Activated CD8-positive, alpha-beta memory T cell treated with anti-CD3 and anti-CD28 coated beads for 24 hours (primary cell): ENCODE data around the gene MYO18B.

Source experiments
- DNase-seq: peaks from one replicate; pipeline ENCODE4 v3.0.0-alpha.2; 2020

Gene MYO18B

GRCh38 chr22:25749420-25750169 is 7.6 kb downstream of the MYO18B start:
- no peak for DNase-seq

DNA sequence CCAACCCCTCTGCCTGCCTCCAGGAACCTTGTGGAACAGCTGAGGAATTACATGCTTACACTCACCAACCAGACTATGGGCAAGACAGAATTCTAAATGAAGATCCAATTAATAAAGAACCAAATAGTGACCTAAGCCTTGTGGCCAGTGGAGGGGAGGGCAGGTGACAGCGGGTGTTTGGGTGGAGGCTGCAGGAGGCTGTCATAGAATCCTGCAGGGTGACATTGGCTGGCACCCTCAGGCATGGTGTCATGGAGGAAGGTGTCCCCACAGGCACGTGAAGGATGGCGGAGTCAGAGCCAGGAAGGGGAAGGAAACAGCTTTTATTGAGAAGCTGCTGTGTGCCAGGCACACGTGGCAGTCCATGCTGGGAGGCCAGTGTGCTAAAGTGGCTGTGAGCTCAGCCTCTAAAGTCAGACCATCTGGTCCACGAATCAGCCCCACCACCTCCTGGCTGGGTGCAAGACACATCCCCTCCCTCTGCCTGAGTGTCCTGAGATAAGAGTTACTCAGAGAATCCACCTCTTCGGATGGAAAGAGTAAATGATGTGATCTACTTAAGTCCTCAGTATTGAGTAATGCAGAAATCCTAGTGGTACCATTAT is 8.7 kb downstream of the MYO18B start:
- DNase-seq: no peak

- DNase-seq: no peak
These were observed 9.2 kb downstream of the MYO18B start for GRCh38 chr22:25751174-25751581.

DNA sequence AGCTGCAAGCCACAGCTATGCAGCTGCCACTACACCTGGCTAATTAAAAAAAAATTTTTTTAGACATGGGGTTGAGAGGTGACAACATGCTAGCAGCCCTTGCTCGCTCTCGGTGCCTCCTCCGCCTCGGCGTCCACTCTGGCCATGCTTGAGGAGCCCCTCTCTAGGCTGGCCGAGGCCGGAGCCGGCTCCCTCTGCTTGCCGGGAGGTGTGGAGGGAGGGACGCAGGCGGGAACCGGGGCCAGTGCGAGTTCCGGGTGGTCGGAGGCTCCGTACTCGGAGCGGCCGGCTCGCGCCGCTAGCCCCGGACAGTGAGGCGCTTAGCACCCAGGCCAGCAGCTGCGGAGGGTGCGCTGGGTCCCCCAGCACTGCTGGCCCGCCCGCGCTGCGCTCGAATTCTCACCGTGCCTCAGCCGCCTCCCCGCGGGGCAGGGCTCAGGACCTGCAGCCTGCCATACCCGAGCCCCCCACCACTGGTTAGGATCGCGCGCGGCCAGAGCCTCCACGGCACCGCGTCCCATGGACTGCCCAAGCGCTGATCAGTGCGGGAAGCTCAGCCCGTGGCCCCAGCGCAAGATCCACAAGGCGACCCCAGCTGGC is 10.7 kb downstream of the MYO18B start:
- DNase-seq: no peak

- DNase-seq: no peak
These were observed 11.3 kb downstream of the MYO18B start for GRCh38 chr22:25753252-25753651.

GRCh38 chr22:25754527-25755202 is 12.7 kb downstream of the MYO18B start:
- DNase-seq: no peak

GRCh38 chr22:25757686-25758085 is 15.7 kb downstream of the MYO18B start:
- DNase-seq: no peak

DNA sequence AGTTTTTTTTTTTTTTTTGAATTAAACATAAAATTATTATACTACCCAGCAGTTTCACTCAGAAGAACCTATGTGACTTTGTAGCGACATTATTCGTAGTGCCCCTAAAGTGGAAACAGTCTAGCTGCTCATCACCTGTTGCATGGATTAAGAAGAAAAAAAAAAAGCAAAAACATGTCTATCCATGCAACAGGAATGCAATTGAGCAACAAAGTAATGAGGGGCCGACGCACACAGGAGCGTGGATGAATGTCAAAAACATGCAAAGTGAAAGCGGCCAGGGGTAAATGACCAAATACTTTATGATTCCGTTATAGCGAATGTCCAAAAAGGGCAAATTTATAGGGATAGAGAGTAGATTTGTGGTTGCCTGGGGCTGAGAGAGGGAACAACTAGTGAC is 16.3 kb downstream of the MYO18B start:
- no peak for DNase-seq

- no peak for DNase-seq
These were observed 17.8 kb downstream of the MYO18B start for GRCh38 chr22:25759825-25760231.

DNA sequence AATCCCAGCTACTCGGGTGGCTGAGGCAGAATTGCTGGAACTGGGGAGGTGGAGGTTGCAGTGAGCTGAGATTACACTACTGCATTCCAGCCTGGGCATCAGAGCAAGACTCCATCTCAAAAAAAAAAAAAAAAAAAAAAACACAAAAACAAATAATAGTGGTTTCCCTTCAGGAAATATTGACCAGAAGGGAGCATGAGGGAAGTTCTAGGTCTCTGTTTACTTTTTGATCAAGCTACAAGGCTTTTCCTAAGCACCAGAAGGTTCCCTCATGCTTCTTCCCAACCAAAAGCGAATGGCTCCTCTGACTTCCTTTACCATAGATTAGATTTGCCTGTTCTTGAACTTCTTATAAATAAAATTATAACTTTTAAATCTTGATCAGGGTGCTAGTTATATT is 18.3 kb downstream of the MYO18B start:
- DNase-seq: no peak

DNA sequence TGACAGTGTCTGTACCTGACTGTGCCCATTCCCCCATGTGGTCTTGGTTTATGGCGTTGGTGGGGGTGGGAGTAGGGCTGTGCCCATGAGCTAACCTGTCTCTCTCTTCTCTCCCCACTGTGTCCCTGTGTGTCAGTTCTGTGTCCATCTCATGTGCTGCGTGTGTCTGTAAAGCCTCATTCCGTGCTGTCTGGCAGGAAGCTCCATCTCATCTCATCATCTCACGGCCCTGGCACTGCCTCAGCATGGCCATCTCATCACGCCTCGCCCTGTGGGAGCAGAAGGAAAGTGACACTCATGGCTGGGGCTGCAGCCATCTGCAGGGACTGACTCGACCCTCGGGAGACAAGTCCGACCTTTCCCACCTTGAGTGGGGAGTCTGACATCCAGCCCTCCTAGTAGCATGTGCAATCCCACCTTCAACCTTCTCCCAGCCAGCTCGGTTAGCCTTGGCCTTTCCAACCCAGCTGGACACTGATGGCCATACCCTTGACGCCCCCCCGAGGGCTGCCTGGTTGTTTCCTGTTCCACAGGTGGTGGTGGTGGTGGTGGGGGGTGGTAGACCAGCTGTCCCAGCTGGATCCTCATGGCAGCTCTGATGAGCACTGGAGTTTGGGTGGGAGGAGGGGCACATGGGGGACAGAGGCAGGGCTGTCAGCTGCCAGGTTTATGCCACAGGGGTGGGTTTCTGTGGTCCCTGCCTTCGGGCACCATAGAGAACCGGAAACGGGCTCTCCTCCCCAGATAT is 19.0 kb downstream of the MYO18B start:
- DNase-seq: no peak

GRCh38 chr22:25762147-25762546 is 20.2 kb downstream of the MYO18B start:
- no peak for DNase-seq

DNA sequence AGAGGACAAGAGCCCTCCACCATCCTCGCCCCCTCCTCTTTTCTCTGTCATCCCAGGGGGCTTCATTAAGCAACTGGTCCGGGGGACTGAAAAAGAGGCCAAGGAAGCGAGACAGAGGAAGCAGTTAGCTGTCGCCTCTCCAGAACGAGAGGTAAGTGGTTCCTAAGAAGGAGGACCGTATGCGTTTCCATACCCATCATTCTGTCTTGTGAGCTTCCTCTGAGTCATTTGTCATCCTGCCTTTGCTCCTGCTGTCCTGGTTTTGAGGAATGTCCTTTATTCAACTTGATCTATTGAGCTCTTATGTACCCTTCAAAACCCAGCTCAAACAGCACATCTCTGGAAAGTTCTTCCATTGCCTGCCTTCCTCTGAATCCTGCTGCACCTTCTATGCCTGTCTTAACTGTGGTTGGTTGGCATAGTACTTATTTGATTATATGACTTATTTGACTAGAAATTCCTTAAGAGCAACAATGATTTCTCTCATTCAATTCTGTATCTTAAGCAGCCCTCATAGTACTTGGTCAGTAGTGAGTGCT is 21.3 kb downstream of the MYO18B start:
- DNase-seq: no peak

DNA sequence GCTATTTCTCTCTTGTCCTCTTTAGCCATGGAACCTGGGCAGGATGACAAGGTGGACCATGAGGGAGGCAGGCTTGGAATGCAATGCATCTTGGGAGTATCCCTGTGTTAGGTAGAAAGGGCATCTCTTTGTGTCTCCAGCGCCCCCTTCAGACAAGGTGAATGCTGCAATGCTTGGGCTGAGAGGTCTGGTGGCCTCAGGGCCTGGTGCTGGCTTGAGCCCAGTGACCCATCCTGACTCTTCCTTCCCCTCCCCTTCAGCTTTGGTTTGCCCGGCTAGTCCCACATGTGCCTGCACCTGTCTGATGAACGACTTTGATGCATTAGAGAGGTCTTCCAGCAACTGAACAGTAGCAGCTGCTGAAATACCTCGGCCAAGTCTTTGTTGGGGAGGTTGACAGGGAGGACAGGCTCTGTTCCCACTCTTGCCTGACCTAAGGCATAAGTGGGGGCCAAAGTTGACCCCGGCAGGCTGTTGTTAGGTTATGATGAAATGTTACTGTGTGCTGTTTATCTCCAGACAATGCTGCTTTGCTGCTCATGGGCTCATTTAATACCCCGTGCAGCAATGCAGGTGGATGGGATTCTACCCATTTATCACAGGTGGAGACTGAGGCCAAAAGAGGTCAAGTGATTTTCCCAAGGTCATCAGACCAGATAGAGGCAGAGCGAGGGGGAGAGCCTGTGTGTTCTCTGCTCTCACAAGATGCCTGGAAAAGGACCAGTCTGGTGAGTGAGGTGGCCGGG is 22.5 kb downstream of the MYO18B start:
- no peak for DNase-seq

GRCh38 chr22:25765016-25765367 is 23.0 kb downstream of the MYO18B start:
- DNase-seq: no peak

DNA sequence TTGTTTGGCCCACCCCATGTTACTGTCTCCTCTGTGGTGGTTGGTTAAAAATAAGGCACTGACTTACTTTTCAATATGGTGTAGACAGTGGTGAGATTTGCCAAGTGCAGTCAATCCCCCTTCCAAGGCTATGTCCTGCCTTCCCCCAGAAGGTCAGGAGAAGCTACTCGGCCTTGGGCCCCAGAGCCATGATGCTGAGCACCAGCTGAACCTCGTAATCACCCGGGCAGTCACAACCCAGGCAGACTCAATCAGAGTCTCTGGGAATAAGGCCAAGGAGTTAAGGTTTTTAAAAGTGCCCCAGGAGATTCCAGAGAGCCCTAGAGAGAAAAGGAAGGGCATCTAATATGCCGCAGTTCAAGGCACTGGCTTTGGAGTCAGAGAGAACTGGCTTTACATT is 23.8 kb downstream of the MYO18B start:
- DNase-seq: no peak

DNA sequence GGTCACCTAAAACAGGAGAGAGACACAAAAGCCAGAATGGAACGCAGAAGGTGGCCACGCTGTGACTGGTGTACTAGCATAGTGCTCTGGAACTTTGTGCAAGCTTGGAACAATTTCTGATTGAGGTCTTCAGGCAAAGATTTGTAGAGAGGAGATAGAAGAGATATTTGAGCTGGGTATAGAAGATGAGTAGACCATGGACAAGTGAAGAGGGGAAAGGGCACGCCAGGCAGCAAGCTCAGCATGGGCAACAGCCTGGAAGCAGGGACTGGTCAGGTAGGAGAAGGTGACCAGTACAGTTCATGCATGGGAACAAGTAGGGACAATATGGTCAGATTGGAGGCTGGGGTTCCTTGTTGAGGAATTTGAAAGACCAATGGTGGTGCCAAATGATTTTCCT is 24.4 kb downstream of the MYO18B start:
- DNase-seq: no peak

DNA sequence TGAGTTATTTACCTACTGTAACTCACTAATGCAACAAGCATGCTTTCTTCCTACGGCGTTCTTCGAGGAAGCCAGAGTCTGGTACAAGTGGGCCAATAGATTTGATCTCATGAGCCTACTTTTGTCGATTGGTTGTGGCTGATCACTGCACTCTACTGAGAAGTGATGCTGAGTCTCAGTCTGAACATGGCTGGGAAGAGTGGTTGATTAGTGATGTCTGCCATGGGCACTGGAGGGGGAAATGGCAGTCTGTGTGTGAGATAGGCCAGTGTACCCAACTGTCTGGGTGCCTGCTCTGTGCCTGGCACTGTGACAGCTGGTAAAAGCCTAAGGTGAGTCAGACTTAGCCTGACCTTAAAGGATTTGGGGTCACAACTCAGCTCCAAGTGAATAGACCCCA is 28.3 kb downstream of the MYO18B start:
- no peak for DNase-seq

DNA sequence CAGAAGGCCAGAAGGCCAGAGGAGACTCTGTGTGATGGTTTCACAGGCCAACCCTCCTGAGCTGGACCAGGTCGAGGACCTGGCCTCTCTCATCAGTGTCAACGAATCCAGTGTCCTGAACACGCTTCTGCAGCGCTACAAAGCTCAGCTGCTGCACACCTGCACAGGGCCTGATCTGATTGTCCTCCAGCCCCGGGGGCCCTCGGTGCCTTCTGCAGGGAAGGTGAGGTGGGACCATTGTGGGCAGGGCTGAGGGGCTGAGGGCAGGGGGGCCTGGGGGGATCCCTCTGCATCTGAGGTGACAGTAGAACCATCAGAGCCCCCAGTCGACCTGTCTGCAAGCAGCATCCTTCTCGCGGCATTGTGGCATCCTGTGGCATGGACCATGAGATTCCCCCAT is 30.3 kb downstream of the MYO18B start:
- DNase-seq: no peak

DNA sequence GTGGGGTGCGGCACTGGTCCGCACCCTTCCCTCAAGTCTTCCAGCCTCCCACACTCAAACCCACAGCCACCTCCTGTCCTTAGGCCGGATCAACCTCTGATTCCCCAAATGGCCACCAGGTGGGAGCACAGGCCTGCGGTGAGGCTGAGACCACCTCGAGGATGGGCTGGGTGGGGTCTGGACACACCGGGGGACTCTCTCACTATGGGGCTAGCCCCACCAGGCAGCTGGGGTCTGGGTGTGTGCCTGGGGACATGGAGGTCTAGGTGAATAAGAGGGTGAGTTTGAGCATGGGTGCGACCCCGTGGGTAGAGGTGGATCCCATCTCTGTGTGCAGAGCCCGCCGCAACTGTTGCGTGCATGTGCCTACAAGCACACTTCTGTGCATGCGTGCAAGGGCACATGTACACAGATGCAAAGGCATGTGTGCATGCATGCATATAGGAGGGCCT is 32.6 kb downstream of the MYO18B start:
- DNase-seq: peak; percentile 59

GRCh38 chr22:25775531-25775930 is 33.5 kb downstream of the MYO18B start:
- DNase-seq: no peak

DNA sequence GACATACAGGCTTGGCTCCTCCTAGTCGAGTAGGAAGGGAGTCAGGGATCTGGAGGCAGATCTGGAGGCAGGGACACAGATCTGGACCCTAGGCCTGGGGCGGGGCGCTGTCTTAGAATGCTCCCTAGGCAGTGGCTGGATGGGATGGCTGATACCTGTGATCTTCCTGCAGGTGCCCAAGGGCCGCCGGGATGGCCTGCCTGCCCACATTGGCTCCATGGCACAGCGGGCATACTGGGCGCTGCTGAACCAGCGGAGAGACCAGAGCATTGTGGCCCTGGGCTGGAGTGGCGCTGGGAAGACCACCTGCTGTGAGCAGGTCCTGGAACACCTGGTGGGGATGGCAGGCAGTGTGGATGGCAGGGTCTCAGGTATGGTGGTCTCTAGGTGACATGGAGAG is 35.4 kb downstream of the MYO18B start:
- no peak for DNase-seq
